Neural progenitor cell (in vitro differentiated cells): ENCODE measurements around the gene MAGEA6.

Experiments
- EZH2 ChIP-seq: fragments of 200-600 bp; sonication (generic); IDR thresholded peaks from 2 replicates; pipeline ENCODE4 v1.6.1; 2017; ENCODE audit warnings: antibody characterized with exemption, mild to moderate bottlenecking, moderate library complexity
- TF ChIP-seq, protein P1 (sequence below): fragments of 200-600 bp; sonication (generic); IDR thresholded peaks from 2 replicates; pipeline ENCODE4 v1.5.1; 2017; ENCODE audit warnings: antibody characterized with exemption, mild to moderate bottlenecking

GRCh38 chrX:152798945-152799344, 29.5 kb upstream of the MAGEA6 start:
- TF ChIP-seq, protein P1, sequence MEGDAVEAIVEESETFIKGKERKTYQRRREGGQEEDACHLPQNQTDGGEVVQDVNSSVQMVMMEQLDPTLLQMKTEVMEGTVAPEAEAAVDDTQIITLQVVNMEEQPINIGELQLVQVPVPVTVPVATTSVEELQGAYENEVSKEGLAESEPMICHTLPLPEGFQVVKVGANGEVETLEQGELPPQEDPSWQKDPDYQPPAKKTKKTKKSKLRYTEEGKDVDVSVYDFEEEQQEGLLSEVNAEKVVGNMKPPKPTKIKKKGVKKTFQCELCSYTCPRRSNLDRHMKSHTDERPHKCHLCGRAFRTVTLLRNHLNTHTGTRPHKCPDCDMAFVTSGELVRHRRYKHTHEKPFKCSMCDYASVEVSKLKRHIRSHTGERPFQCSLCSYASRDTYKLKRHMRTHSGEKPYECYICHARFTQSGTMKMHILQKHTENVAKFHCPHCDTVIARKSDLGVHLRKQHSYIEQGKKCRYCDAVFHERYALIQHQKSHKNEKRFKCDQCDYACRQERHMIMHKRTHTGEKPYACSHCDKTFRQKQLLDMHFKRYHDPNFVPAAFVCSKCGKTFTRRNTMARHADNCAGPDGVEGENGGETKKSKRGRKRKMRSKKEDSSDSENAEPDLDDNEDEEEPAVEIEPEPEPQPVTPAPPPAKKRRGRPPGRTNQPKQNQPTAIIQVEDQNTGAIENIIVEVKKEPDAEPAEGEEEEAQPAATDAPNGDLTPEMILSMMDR, result no peak
- TF ChIP-seq EZH2, result no peak
